ENCODE results near the gene LRRN4.
A peak's percentile ranks its signal among the peaks of the same experiment; 100 is the strongest.
"Not testable (repeated sequence)": the region's sequence is repeated elsewhere in the genome, so short reads cannot be mapped to it uniquely, and the experiment has no call there.

The LRRN4 gene

GRCh38 chr20:6058684-6059295 is 4.9 kb upstream of the LRRN4 start:
- DNase-seq: peak; percentile 98

GRCh38 chr20:6057691-6058090 is 3.8 kb upstream of the LRRN4 start:
- peak; percentile 42 for DNase-seq

- no peak for DNase-seq
These were observed 3.3 kb upstream of the LRRN4 start for GRCh38 chr20:6057139-6057538.

- DNase-seq: no peak
These were observed 2.2 kb upstream of the LRRN4 start for GRCh38 chr20:6055981-6056569.

GRCh38 chr20:6055161-6055783 is 1.4 kb upstream of the LRRN4 start:
- DNase-seq: no peak

GRCh38 chr20:6054689-6055051 is 810 bp upstream of the LRRN4 start:
- DNase-seq: not testable (repeated sequence)

GRCh38 chr20:6053064-6053775 is 640 bp downstream of the LRRN4 start:
- no peak for DNase-seq

GRCh38 chr20:6051505-6051904 is 2.4 kb downstream of the LRRN4 start:
- DNase-seq: no peak

GRCh38 chr20:6048391-6048790 is 5.5 kb downstream of the LRRN4 start:
- DNase-seq: no peak

- no peak for DNase-seq
These were observed 7.4 kb downstream of the LRRN4 start for GRCh38 chr20:6046432-6046831.

GRCh38 chr20:6045566-6045965 is 8.3 kb downstream of the LRRN4 start:
- no peak for DNase-seq

GRCh38 chr20:6044115-6044514 is 9.7 kb downstream of the LRRN4 start:
- DNase-seq: peak; percentile 13

GRCh38 chr20:6041808-6042265 is 12.0 kb downstream of the LRRN4 start:
- no peak for DNase-seq

GRCh38 chr20:6040958-6041807 is 12.7 kb downstream of the LRRN4 start:
- DNase-seq: no peak

GRCh38 chr20:6040540-6040939 is 13.3 kb downstream of the LRRN4 start:
- DNase-seq: no peak

- DNase-seq: no peak
These were observed 14.1 kb downstream of the LRRN4 start for GRCh38 chr20:6039766-6040165.

- no peak for DNase-seq
These were observed 15.6 kb downstream of the LRRN4 start for GRCh38 chr20:6038256-6038655.

GRCh38 chr20:6037082-6037481 is 16.8 kb downstream of the LRRN4 start:
- DNase-seq: no peak

GRCh38 chr20:6036213-6036612 is 17.6 kb downstream of the LRRN4 start:
- no peak for DNase-seq

- DNase-seq: no peak
These were observed 19.5 kb downstream of the LRRN4 start for GRCh38 chr20:6034134-6034969.

- DNase-seq: not testable (repeated sequence)
These were observed 21.0 kb downstream of the LRRN4 start for GRCh38 chr20:6032907-6033306.
